GM23338 (cell line): ENCODE results near the gene LIN7C. TPM values are rescaled to one million over a fixed set of nuclear protein-coding genes. Genes with fewer than 3 reads are reported as not detected.

Experiments used
- ATAC-seq: fragments of 200-7000 bp; cut with Tn5 transposase; 3 replicates; pipeline ENCODE4 v1.9.1; 2020
- DNase-seq: peaks from one replicate; pipeline ENCODE4 v3.0.0-alpha.2; 2015; ENCODE audit warnings: low spot score
- H2AFZ ChIP-seq: fragments of 200-600 bp; sonication (generic); 2 replicates; pipeline ENCODE4 v1.8.0; 2016; ENCODE audit warnings: antibody characterized with exemption, mild to moderate bottlenecking, moderate library complexity
- H3F3A ChIP-seq: fragments of 200-600 bp; sonication (generic); replicated peaks from 2 replicates; pipeline ENCODE4 v1.8.0; 2017; ENCODE audit warnings: antibody characterized with exemption, mixed run types, low read depth
- H3K27ac ChIP-seq: fragments of 200-600 bp; sonication (generic); 2 replicates; pipeline ENCODE4 v1.6.1; 2016; ENCODE audit warnings: low read depth
- H3K27me3 ChIP-seq: fragments of 200-600 bp; sonication (generic); 2 replicates; pipeline ENCODE4 v1.8.0; 2016; ENCODE audit warnings: mild to moderate bottlenecking, mixed run types, moderate library complexity; ENCODE audit not compliant: insufficient read depth
- H3K36me3 ChIP-seq: fragments of 200-600 bp; sonication (generic); 2 replicates; pipeline ENCODE4 v1.8.0; 2016; ENCODE audit warnings: mild to moderate bottlenecking; ENCODE audit not compliant: insufficient read depth
- H3K4me1 ChIP-seq: fragments of 200-600 bp; sonication (generic); 2 replicates; pipeline ENCODE4 v1.8.0; 2016; ENCODE audit warnings: mild to moderate bottlenecking, moderate library complexity; ENCODE audit not compliant: insufficient read depth
- H3K4me2 ChIP-seq: fragments of 200-600 bp; sonication (generic); 2 replicates; pipeline ENCODE4 v1.7.1; 2017; ENCODE audit warnings: mixed run types
- H3K4me3 ChIP-seq: fragments of 200-600 bp; sonication (generic); 2 replicates; pipeline ENCODE4 v1.6.1; 2016; ENCODE audit warnings: mixed run types
- H3K79me2 ChIP-seq: fragments of 200-600 bp; sonication (generic); replicated peaks from 2 replicates; pipeline ENCODE4 v1.8.0; 2017; ENCODE audit warnings: mild to moderate bottlenecking; ENCODE audit not compliant: insufficient read depth
- H3K9me2 ChIP-seq: fragments of 200-600 bp; sonication (generic); 2 replicates; pipeline ENCODE4 v1.8.0; 2017; ENCODE audit not compliant: insufficient read depth
- H4K20me1 ChIP-seq: fragments of 200-600 bp; sonication (generic); replicated peaks from 2 replicates; pipeline ENCODE4 v1.8.0; 2017; ENCODE audit warnings: mild to moderate bottlenecking; ENCODE audit not compliant: insufficient read depth
- H3K27ac Mint-ChIP-seq: 2 replicates; pipeline ENCODE4 v1.8.0; 2020; ENCODE audit warnings: inconsistent platforms, mild to moderate bottlenecking, moderate library complexity, mixed read lengths
- H3K27me3 Mint-ChIP-seq: 3 replicates; pipeline ENCODE4 v1.8.0; 2022; ENCODE audit warnings: low read depth, mild to moderate bottlenecking, moderate library complexity, mixed read lengths, inconsistent platforms; ENCODE audit not compliant: insufficient read depth, poor library complexity
- H3K36me3 Mint-ChIP-seq: 3 replicates; pipeline ENCODE4 v1.8.0; 2021; ENCODE audit warnings: low read depth, mild to moderate bottlenecking, inconsistent platforms, moderate library complexity, mixed read lengths
- H3K4me1 Mint-ChIP-seq: 3 replicates; pipeline ENCODE4 v1.8.0; 2020; ENCODE audit warnings: mild to moderate bottlenecking, inconsistent platforms, mixed read lengths
- H3K4me3 Mint-ChIP-seq: 3 replicates; pipeline ENCODE4 v1.8.0; 2021; ENCODE audit warnings: moderate library complexity, mild to moderate bottlenecking, inconsistent platforms, mixed read lengths
- H3K9me3 Mint-ChIP-seq: 3 replicates; pipeline ENCODE4 v1.8.0; 2020; ENCODE audit warnings: moderate library complexity, mild to moderate bottlenecking, inconsistent platforms, mixed read lengths
- CREB1 ChIP-seq: fragments of 250-450 bp; sonication (Bioruptor Pico); IDR thresholded peaks from 2 replicates; pipeline ENCODE4 v1.5.0; 2020; ENCODE audit warnings: low read depth, mild to moderate bottlenecking, moderate library complexity
- NANOG ChIP-seq: IDR thresholded peaks from 2 replicates; pipeline ENCODE4 v1.6.1; 2016; ENCODE audit warnings: antibody characterized with exemption, borderline replicate concordance
- ZNF114 ChIP-seq: fragments of 250-450 bp; sonication (Bioruptor Pico); IDR thresholded peaks from 2 replicates; pipeline ENCODE4 v1.5.0; 2020; ENCODE audit warnings: mild to moderate bottlenecking, moderate library complexity
- ZNF331 ChIP-seq: fragments of 250-450 bp; sonication (Bioruptor Pico); IDR thresholded peaks from 2 replicates; pipeline ENCODE4 v1.5.0; 2020; ENCODE audit warnings: low read depth, mild to moderate bottlenecking, moderate library complexity
- polyA plus RNA-seq: library from polyadenylated mRNA; unstranded; fragments of >200 nt; fragmentation: Nextera tagmentation; extraction: Ambion mirVana; gene quantifications from 2 replicates; pipeline ENCODE4 v1.2.1, GENCODE V29; 2016
- total RNA-seq: library from RNA; depleted of rRNA; stranded (reverse); fragments of >200 nt; shearing (Covaris generic); gene quantifications from 2 replicates; pipeline ENCODE4 v1.2.3, GENCODE V29; 2014
- TF ChIP-seq, protein P1 (sequence below): IDR thresholded peaks from one replicate; pipeline ENCODE4 v1.6.1; 2018; ENCODE audit warnings: antibody characterized with exemption; ENCODE audit not compliant: unreplicated experiment
- TF ChIP-seq, protein P2 (sequence below): fragments of 250-450 bp; sonication (Bioruptor Pico); IDR thresholded peaks from 2 replicates; pipeline ENCODE4 v1.5.0; 2020; ENCODE audit warnings: mild to moderate bottlenecking, moderate library complexity

LIN7C gene
- total and polyA plus RNA-seq, 2 experiments from 2014 or later: 22.5 to 61.0 TPM

DNA sequence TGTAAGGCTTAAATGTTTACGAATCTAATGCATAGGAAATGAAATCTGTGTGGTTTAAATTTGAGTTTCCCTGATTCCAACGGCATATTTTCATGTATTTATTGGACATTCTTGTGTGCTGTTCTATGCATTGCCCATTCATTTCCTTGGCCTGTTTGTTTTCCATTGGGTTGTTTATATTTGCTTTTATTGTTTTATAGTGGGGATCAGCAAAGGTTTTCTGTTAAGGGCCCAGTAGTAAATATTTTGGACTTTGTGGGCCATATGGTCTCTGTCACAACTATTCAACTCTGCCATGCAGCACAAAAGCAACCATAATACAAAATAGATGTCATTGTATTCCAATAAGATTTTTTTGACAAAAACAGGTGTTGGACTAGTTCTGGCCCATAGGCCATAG lies 28.7 kb downstream of the LIN7C start:
- TF ChIP-seq ZNF331: no peak
- Mint-ChIP-seq H3K36me3 (no peaks in the 10 kb centered on the region; the same call in 2 of the 3 replicates), H3K4me3 (no peak overlapping the region), H3K4me1 (peaks cover 8% of the 10 kb centered on the region), H3K9me3 (0 out of 3 replicates have a peak, but pooled peaks cover 4% of the 10 kb centered on the region), H3K27ac (no peak overlapping the region), H3K27me3 (peaks cover 3% of the 10 kb centered on the region)
- H3K4me2 ChIP-seq: no peak overlapping the region
- DNase-seq (no peak), ATAC-seq (no peak)
- no peaks in the 10 kb centered on the region for H3K9me2 ChIP-seq
- H3K79me2 ChIP-seq: no peaks in the 10 kb centered on the region
- 0 out of 2 replicates have a peak, but pooled peaks cover 7% of the 10 kb centered on the region for H3F3A ChIP-seq
- no peak overlapping the region for H2AFZ ChIP-seq
- peaks cover 4% of the 10 kb centered on the region for H3K4me1 ChIP-seq
- no peak overlapping the region for H3K4me3 ChIP-seq
- no peaks in the 10 kb centered on the region for H3K36me3 ChIP-seq
- H3K27me3 ChIP-seq: no peaks in the 10 kb centered on the region
- no peak overlapping the region for H3K27ac ChIP-seq
- H4K20me1 ChIP-seq: no peaks in the 10 kb centered on the region

DNA sequence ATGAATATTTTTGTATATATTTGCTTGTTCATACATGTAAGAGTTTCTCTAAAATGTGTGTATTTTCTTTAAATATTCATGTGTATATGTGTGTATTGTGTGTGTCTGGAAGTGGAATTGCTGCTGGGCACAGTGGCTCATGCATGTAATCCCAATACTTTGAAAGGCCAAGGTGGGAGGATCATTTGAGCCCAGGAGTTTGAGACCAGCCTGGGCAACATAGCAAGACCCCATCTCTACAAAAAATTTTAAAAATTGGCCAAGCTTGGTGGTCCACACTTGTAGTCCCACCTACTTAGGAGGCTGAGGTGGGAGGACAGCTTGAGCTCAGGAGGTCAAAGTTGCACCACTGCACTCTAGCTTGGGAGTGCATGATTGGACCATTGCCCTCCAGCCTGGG lies 29.3 kb downstream of the LIN7C start:
- peaks cover 6% of the 10 kb centered on the region; the same call in 2 of the 3 replicates for H3K4me1 Mint-ChIP-seq
- H2AFZ ChIP-seq: no peak overlapping the region
- no peak overlapping the region for H3K4me3 Mint-ChIP-seq
- ATAC-seq (no peak), DNase-seq (no peak)
- H3K27me3 ChIP-seq: no peaks in the 10 kb centered on the region
- H3K36me3 Mint-ChIP-seq: no peaks in the 10 kb centered on the region; the same call in 2 of the 3 replicates
- no peaks in the 10 kb centered on the region for H3K79me2 ChIP-seq
- peaks cover 4% of the 10 kb centered on the region for H3K4me1 ChIP-seq
- TF ChIP-seq, protein P1, sequence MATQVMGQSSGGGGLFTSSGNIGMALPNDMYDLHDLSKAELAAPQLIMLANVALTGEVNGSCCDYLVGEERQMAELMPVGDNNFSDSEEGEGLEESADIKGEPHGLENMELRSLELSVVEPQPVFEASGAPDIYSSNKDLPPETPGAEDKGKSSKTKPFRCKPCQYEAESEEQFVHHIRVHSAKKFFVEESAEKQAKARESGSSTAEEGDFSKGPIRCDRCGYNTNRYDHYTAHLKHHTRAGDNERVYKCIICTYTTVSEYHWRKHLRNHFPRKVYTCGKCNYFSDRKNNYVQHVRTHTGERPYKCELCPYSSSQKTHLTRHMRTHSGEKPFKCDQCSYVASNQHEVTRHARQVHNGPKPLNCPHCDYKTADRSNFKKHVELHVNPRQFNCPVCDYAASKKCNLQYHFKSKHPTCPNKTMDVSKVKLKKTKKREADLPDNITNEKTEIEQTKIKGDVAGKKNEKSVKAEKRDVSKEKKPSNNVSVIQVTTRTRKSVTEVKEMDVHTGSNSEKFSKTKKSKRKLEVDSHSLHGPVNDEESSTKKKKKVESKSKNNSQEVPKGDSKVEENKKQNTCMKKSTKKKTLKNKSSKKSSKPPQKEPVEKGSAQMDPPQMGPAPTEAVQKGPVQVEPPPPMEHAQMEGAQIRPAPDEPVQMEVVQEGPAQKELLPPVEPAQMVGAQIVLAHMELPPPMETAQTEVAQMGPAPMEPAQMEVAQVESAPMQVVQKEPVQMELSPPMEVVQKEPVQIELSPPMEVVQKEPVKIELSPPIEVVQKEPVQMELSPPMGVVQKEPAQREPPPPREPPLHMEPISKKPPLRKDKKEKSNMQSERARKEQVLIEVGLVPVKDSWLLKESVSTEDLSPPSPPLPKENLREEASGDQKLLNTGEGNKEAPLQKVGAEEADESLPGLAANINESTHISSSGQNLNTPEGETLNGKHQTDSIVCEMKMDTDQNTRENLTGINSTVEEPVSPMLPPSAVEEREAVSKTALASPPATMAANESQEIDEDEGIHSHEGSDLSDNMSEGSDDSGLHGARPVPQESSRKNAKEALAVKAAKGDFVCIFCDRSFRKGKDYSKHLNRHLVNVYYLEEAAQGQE: no peak
- TF ChIP-seq NANOG (no peak), ZNF114 (CRISPR knock-in tag) (no peak), CREB1 (CRISPR knock-in tag) (no peak)
- TF ChIP-seq, protein P2, sequence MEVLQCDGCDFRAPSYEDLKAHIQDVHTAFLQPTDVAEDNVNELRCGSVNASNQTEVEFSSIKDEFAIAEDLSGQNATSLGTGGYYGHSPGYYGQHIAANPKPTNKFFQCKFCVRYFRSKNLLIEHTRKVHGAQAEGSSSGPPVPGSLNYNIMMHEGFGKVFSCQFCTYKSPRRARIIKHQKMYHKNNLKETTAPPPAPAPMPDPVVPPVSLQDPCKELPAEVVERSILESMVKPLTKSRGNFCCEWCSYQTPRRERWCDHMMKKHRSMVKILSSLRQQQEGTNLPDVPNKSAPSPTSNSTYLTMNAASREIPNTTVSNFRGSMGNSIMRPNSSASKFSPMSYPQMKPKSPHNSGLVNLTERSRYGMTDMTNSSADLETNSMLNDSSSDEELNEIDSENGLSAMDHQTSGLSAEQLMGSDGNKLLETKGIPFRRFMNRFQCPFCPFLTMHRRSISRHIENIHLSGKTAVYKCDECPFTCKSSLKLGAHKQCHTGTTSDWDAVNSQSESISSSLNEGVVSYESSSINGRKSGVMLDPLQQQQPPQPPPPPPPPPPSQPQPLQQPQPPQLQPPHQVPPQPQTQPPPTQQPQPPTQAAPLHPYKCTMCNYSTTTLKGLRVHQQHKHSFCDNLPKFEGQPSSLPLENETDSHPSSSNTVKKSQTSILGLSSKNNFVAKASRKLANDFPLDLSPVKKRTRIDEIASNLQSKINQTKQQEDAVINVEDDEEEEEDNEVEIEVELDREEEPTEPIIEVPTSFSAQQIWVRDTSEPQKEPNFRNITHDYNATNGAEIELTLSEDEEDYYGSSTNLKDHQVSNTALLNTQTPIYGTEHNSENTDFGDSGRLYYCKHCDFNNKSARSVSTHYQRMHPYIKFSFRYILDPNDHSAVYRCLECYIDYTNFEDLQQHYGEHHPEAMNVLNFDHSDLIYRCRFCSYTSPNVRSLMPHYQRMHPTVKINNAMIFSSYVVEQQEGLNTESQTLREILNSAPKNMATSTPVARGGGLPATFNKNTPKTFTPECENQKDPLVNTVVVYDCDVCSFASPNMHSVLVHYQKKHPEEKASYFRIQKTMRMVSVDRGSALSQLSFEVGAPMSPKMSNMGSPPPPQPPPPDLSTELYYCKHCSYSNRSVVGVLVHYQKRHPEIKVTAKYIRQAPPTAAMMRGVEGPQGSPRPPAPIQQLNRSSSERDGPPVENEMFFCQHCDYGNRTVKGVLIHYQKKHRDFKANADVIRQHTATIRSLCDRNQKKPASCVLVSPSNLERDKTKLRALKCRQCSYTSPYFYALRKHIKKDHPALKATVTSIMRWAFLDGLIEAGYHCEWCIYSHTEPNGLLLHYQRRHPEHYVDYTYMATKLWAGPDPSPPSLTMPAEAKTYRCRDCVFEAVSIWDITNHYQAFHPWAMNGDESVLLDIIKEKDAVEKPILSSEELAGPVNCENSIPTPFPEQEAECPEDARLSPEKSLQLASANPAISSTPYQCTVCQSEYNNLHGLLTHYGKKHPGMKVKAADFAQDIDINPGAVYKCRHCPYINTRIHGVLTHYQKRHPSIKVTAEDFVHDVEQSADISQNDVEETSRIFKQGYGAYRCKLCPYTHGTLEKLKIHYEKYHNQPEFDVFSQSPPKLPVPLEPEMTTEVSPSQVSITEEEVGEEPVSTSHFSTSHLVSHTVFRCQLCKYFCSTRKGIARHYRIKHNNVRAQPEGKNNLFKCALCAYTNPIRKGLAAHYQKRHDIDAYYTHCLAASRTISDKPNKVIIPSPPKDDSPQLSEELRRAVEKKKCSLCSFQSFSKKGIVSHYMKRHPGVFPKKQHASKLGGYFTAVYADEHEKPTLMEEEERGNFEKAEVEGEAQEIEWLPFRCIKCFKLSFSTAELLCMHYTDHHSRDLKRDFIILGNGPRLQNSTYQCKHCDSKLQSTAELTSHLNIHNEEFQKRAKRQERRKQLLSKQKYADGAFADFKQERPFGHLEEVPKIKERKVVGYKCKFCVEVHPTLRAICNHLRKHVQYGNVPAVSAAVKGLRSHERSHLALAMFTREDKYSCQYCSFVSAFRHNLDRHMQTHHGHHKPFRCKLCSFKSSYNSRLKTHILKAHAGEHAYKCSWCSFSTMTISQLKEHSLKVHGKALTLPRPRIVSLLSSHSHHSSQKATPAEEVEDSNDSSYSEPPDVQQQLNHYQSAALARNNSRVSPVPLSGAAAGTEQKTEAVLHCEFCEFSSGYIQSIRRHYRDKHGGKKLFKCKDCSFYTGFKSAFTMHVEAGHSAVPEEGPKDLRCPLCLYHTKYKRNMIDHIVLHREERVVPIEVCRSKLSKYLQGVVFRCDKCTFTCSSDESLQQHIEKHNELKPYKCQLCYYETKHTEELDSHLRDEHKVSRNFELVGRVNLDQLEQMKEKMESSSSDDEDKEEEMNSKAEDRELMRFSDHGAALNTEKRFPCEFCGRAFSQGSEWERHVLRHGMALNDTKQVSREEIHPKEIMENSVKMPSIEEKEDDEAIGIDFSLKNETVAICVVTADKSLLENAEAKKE (CRISPR knock-in tag): no peak
- no peak overlapping the region for H3K4me2 ChIP-seq
- 0 out of 3 replicates have a peak, but pooled peaks cover 4% of the 10 kb centered on the region for H3K9me3 Mint-ChIP-seq
- no peaks in the 10 kb centered on the region for H3K9me2 ChIP-seq
- 0 out of 2 replicates have a peak, but pooled peaks cover 4% of the 10 kb centered on the region for H3F3A ChIP-seq
- H3K27me3 Mint-ChIP-seq: peaks cover 5% of the 10 kb centered on the region
- H3K27ac ChIP-seq: no peak overlapping the region
- H3K27ac Mint-ChIP-seq: no peak overlapping the region
- H3K4me3 ChIP-seq: no peak overlapping the region
- no peaks in the 10 kb centered on the region for H3K36me3 ChIP-seq
- H4K20me1 ChIP-seq: no peaks in the 10 kb centered on the region
